Measurements from ENCODE around the gene ZNF761. TPM values are rescaled to one million over a fixed set of nuclear protein-coding genes. Genes with fewer than 3 reads are reported as not detected.
"Not testable (repeated sequence)": the region's sequence is repeated elsewhere in the genome, so short reads cannot be mapped to it uniquely, and the experiment has no call there.

Gene ZNF761
- total and polyA plus RNA-seq, 2 donors (not counting 1 experiment from before 2014, with no cell fraction given), result 10.7 to 11.5 TPM

DNA sequence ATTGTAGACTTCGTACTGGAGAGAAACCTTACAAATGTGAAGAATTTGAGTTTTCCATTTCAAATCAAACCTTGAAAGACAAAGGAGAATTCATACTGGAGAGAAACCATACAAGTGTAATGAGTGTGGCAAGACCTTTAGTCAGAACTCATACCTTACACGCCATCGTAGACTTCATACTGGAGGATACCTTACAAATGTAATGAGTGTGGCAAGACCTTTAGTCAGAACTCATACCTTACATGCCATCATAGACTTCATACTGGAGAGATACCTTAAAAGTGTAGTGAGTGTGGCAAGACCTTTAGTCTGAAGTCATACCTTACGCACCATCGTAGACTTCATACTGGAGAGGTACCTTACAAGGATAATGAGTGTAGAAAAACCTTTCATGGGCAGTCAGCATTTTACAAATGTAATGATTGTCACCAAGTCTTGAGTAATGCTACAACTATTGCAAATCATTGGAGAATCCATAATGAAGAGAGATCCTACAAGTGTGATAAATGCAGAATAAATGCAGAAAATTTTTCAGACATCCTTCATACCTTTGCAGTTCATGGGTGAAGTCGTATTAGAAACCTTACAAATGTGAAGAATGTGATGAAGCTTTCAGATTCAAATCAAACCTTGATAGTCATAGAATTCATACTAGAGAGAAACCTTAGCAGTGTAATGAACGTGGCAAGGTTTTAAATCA, 22.1 kb upstream of the ZNF761 start:
- no peaks in the 10 kb centered on the region for H3K79me2 ChIP-seq (ENCODE audit: control insufficient read depth, insufficient read depth, low read length)
- TF ChIP-seq, protein P1, sequence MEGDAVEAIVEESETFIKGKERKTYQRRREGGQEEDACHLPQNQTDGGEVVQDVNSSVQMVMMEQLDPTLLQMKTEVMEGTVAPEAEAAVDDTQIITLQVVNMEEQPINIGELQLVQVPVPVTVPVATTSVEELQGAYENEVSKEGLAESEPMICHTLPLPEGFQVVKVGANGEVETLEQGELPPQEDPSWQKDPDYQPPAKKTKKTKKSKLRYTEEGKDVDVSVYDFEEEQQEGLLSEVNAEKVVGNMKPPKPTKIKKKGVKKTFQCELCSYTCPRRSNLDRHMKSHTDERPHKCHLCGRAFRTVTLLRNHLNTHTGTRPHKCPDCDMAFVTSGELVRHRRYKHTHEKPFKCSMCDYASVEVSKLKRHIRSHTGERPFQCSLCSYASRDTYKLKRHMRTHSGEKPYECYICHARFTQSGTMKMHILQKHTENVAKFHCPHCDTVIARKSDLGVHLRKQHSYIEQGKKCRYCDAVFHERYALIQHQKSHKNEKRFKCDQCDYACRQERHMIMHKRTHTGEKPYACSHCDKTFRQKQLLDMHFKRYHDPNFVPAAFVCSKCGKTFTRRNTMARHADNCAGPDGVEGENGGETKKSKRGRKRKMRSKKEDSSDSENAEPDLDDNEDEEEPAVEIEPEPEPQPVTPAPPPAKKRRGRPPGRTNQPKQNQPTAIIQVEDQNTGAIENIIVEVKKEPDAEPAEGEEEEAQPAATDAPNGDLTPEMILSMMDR (conservative IDR thresholded peaks at IDR 0.05 in 1 of 2, IDR thresholded peaks at IDR 0.05 in 1 of 2; ENCODE audit: low read depth in 1 of 2, low read length in 2 of 2), result no peak
- TF ChIP-seq EZH2 (IDR thresholded peaks at IDR 0.05; ENCODE audit: low read length, missing control alignments), result no peak
- no peak for DNase-seq (ENCODE audit: low read depth in 2 of 2)
- H4K20me1 ChIP-seq (ENCODE audit: control insufficient read depth, extremely low read depth, insufficient read depth, low read length), result no peaks in the 10 kb centered on the region
- H3K9me3 ChIP-seq (ENCODE audit: control insufficient read depth, insufficient read depth, low read depth, low read length), result peaks cover 7% of the 10 kb centered on the region
- H3K4me1 ChIP-seq (ENCODE audit: control insufficient read depth, extremely low read depth, insufficient read depth, low read length), result no peaks in the 10 kb centered on the region
- H3K4me3 ChIP-seq (replicated peaks in 1 of 4; ENCODE audit: control extremely low read depth in 1 of 4, insufficient read depth in 1 of 4, low read depth in 3 of 4, low read length in 4 of 4), result no peak overlapping the region
- H3K9ac ChIP-seq (ENCODE audit: insufficient read depth, low read length), result no peak overlapping the region
- H3K27ac ChIP-seq (ENCODE audit: insufficient read depth, low read length), result no peak overlapping the region
- no peaks in the 10 kb centered on the region for H3K27me3 ChIP-seq (ENCODE audit: control insufficient read depth, insufficient read depth, low read length)
- H2AFZ ChIP-seq (ENCODE audit: low read length), result no peak overlapping the region
- peaks cover 1% of the 10 kb centered on the region for H3K36me3 ChIP-seq (ENCODE audit: control insufficient read depth, insufficient read depth, low read length)
- H3K4me2 ChIP-seq (ENCODE audit: extremely low read depth, insufficient read depth, low read length), result no peak overlapping the region

DNA sequence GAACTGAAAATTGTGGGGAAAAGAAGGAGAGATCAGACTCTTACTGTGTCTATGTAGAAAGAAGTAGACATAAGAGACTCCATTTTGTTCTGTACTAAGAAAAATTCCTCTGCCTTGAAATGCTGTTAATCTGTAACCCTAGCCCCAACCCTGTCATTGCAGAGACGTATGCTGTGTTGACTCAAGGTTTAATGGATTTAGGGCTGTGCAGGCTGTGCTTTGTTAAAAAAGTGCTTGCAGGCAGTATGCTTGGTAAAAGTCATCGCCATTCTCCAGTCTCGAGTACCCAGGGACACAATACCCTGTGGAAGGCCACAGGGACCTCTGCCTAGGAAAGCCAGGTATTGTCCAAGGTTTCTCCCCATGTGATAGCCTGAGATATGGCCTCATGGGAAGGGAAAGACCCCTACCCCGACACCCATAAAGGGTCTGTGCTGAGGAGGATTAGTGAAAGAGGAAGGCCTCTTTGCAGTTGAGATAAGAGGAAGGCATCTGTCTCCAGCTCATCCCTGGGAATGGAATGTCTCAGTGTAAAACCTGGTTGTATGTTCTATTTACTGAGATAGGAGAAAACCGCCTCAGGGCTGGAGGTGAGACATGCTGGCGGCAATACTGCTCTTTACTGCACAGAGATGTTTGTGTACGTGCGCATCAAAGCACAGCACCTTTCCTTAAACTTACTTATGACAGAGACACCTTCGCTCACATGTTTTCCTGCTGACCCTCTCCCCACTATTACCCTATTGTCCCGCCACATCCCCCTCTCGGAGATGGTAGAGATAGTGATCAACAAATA, 11.1 kb upstream of the ZNF761 start:
- not testable (repeated sequence) for H4K20me1 ChIP-seq (ENCODE audit: control insufficient read depth, extremely low read depth, insufficient read depth, low read length); H3K27ac ChIP-seq (ENCODE audit: insufficient read depth, low read length); H3K4me2 ChIP-seq (ENCODE audit: extremely low read depth, insufficient read depth, low read length); H3K79me2 ChIP-seq (ENCODE audit: control insufficient read depth, insufficient read depth, low read length); DNase-seq (ENCODE audit: low read depth in 2 of 2); H3K9ac ChIP-seq (ENCODE audit: insufficient read depth, low read length); H2AFZ ChIP-seq (ENCODE audit: low read length); H3K36me3 ChIP-seq (ENCODE audit: control insufficient read depth, insufficient read depth, low read length); H3K9me3 ChIP-seq (ENCODE audit: control insufficient read depth, insufficient read depth, low read depth, low read length); H3K4me3 ChIP-seq (replicated peaks in 1 of 4; ENCODE audit: control extremely low read depth in 1 of 4, insufficient read depth in 1 of 4, low read depth in 3 of 4, low read length in 4 of 4); H3K27me3 ChIP-seq (ENCODE audit: control insufficient read depth, insufficient read depth, low read length); H3K4me1 ChIP-seq (ENCODE audit: control insufficient read depth, extremely low read depth, insufficient read depth, low read length)

DNA sequence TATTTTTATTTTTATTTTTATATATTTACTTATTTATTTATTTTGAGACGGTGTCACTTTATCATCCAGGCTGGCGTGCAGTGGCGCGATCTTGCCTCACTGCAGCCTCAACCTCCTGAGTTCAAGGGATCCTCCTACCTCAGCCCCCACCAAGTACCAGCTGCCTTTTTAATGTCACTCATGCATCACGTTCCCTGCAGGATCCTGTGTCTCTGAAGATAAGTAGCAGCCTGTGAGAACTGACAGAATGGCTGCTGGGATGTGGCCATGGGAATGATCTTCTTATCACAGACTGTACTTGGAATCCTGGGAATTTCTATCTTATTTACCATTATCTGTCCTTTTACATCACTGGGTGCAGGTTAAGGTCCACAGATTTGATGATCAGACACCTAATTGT, 9.2 kb upstream of the ZNF761 start:
- no peaks in the 10 kb centered on the region for H3K9me3 ChIP-seq (ENCODE audit: control insufficient read depth, insufficient read depth, low read depth, low read length)
- TF ChIP-seq EZH2 (IDR thresholded peaks at IDR 0.05; ENCODE audit: low read length, missing control alignments), result no peak
- TF ChIP-seq, protein P1 (conservative IDR thresholded peaks at IDR 0.05 in 1 of 2, IDR thresholded peaks at IDR 0.05 in 1 of 2; ENCODE audit: low read depth in 1 of 2, low read length in 2 of 2), result no peak
- no peak overlapping the region for H3K4me2 ChIP-seq (ENCODE audit: extremely low read depth, insufficient read depth, low read length)
- no peak overlapping the region for H3K4me3 ChIP-seq (replicated peaks in 1 of 4; ENCODE audit: control extremely low read depth in 1 of 4, insufficient read depth in 1 of 4, low read depth in 3 of 4, low read length in 4 of 4)
- H4K20me1 ChIP-seq (ENCODE audit: control insufficient read depth, extremely low read depth, insufficient read depth, low read length), result no peaks in the 10 kb centered on the region
- H2AFZ ChIP-seq (ENCODE audit: low read length), result no peak overlapping the region
- no peaks in the 10 kb centered on the region for H3K4me1 ChIP-seq (ENCODE audit: control insufficient read depth, extremely low read depth, insufficient read depth, low read length)
- H3K27ac ChIP-seq (ENCODE audit: insufficient read depth, low read length), result no peak overlapping the region
- DNase-seq (ENCODE audit: low read depth in 2 of 2), result no peak
- H3K9ac ChIP-seq (ENCODE audit: insufficient read depth, low read length), result no peak overlapping the region
- no peaks in the 10 kb centered on the region for H3K79me2 ChIP-seq (ENCODE audit: control insufficient read depth, insufficient read depth, low read length)
- no peaks in the 10 kb centered on the region for H3K36me3 ChIP-seq (ENCODE audit: control insufficient read depth, insufficient read depth, low read length)
- H3K27me3 ChIP-seq (ENCODE audit: control insufficient read depth, insufficient read depth, low read length), result no peaks in the 10 kb centered on the region

DNA sequence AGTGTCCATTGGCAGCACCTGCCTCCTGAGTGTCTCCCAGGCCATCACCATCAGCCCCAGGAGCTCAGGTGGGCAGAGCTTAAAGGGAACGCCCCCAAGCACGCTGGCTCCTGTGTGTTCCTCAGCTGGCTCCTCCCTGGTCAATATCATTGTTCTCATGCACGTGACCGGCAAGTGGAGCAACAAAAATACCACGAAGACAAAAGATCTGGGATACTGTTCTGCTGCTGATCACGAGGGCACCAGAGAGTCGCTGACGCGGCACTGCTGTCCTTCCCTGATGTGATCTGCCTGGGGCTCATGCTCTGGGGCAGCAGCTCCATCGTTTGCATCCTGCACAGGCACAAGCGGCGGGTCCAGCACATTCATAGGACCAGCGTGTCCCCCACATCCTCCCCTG, 8.7 kb upstream of the ZNF761 start:
- H2AFZ ChIP-seq (ENCODE audit: low read length); H4K20me1 ChIP-seq (ENCODE audit: control insufficient read depth, extremely low read depth, insufficient read depth, low read length); H3K9me3 ChIP-seq (ENCODE audit: control insufficient read depth, insufficient read depth, low read depth, low read length); H3K27ac ChIP-seq (ENCODE audit: insufficient read depth, low read length); H3K4me3 ChIP-seq (replicated peaks in 1 of 4; ENCODE audit: control extremely low read depth in 1 of 4, insufficient read depth in 1 of 4, low read depth in 3 of 4, low read length in 4 of 4); H3K4me1 ChIP-seq (ENCODE audit: control insufficient read depth, extremely low read depth, insufficient read depth, low read length); H3K4me2 ChIP-seq (ENCODE audit: extremely low read depth, insufficient read depth, low read length); H3K27me3 ChIP-seq (ENCODE audit: control insufficient read depth, insufficient read depth, low read length); H3K36me3 ChIP-seq (ENCODE audit: control insufficient read depth, insufficient read depth, low read length); H3K79me2 ChIP-seq (ENCODE audit: control insufficient read depth, insufficient read depth, low read length); DNase-seq (ENCODE audit: low read depth in 2 of 2); H3K9ac ChIP-seq (ENCODE audit: insufficient read depth, low read length): not testable (repeated sequence)

DNA sequence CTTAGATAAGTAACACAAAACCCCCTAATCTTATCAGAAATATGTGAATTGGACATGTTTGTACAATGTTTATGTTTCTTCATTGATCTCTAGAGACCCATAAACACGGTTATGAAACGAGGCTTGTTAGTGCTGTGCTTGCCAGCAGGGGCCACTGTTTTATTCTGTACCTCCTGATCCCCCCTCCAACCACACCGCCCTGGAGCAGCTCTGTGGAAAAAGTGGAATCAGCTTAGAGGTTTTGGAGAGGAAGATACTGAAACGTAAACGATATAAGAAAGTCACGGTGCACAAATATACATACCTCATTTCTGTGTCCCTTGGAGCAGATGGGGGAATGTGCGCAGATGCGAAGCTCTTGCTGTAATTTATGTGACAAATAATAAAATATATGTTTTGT, 8.1 kb upstream of the ZNF761 start:
- peak; percentile 14 for DNase-seq (ENCODE audit: low read depth in 2 of 2)
- H3K27me3 ChIP-seq (ENCODE audit: control insufficient read depth, insufficient read depth, low read length); H3K36me3 ChIP-seq (ENCODE audit: control insufficient read depth, insufficient read depth, low read length); H3K9me3 ChIP-seq (ENCODE audit: control insufficient read depth, insufficient read depth, low read depth, low read length); H2AFZ ChIP-seq (ENCODE audit: low read length); H3K4me1 ChIP-seq (ENCODE audit: control insufficient read depth, extremely low read depth, insufficient read depth, low read length); H3K4me2 ChIP-seq (ENCODE audit: extremely low read depth, insufficient read depth, low read length); H3K27ac ChIP-seq (ENCODE audit: insufficient read depth, low read length); H3K4me3 ChIP-seq (replicated peaks in 1 of 4; ENCODE audit: control extremely low read depth in 1 of 4, insufficient read depth in 1 of 4, low read depth in 3 of 4, low read length in 4 of 4); H4K20me1 ChIP-seq (ENCODE audit: control insufficient read depth, extremely low read depth, insufficient read depth, low read length); H3K79me2 ChIP-seq (ENCODE audit: control insufficient read depth, insufficient read depth, low read length); H3K9ac ChIP-seq (ENCODE audit: insufficient read depth, low read length): not testable (repeated sequence)
